ENCODE data around the gene CCSER1. TPM values are rescaled to one million over a fixed set of nuclear protein-coding genes. Genes with fewer than 3 reads are reported as not detected.

CCSER1 gene
- total RNA-seq, 1 donor from 2014 or later: 15.7 TPM

GRCh38 chr4:90977726-90978125, 850.5 kb downstream of the CCSER1 start:
- H3K27me3 Mint-ChIP-seq (ENCODE audit: unreplicated experiment): peaks cover 3% of the 10 kb centered on the region
- TF ChIP-seq CTCF (IDR thresholded peaks at IDR 0.05; ENCODE audit: partially characterized antibody, unreplicated experiment): no peak
- H3K36me3 Mint-ChIP-seq (ENCODE audit: unreplicated experiment): no peaks in the 10 kb centered on the region
- no peak overlapping the region for H3K27ac Mint-ChIP-seq (ENCODE audit: unreplicated experiment)
- peaks cover 4% of the 10 kb centered on the region for H3K9me3 Mint-ChIP-seq (ENCODE audit: unreplicated experiment)
- no peak for DNase-seq
- peaks cover 14% of the 10 kb centered on the region for H3K4me1 Mint-ChIP-seq (ENCODE audit: low read depth, unreplicated experiment)
- H3K4me3 Mint-ChIP-seq (ENCODE audit: unreplicated experiment): no peak overlapping the region

GRCh38 chr4:90979556-90979955, 852.4 kb downstream of the CCSER1 start:
- H3K9me3 Mint-ChIP-seq (ENCODE audit: unreplicated experiment): peaks cover 2% of the 10 kb centered on the region
- peaks cover 14% of the 10 kb centered on the region for H3K4me1 Mint-ChIP-seq (ENCODE audit: low read depth, unreplicated experiment)
- peaks cover 3% of the 10 kb centered on the region for H3K27me3 Mint-ChIP-seq (ENCODE audit: unreplicated experiment)
- no peaks in the 10 kb centered on the region for H3K36me3 Mint-ChIP-seq (ENCODE audit: unreplicated experiment)
- TF ChIP-seq CTCF (IDR thresholded peaks at IDR 0.05; ENCODE audit: partially characterized antibody, unreplicated experiment): no peak
- no peak overlapping the region for H3K4me3 Mint-ChIP-seq (ENCODE audit: unreplicated experiment)
- H3K27ac Mint-ChIP-seq (ENCODE audit: unreplicated experiment): peak overlapping the region; percentile 73
- DNase-seq: no peak

- peaks cover 3% of the 10 kb centered on the region for H3K27me3 Mint-ChIP-seq (ENCODE audit: unreplicated experiment)
- no peak overlapping the region for H3K4me3 Mint-ChIP-seq (ENCODE audit: unreplicated experiment)
- H3K9me3 Mint-ChIP-seq (ENCODE audit: unreplicated experiment): peaks cover 2% of the 10 kb centered on the region
- peaks cover 18% of the 10 kb centered on the region for H3K4me1 Mint-ChIP-seq (ENCODE audit: low read depth, unreplicated experiment)
- H3K36me3 Mint-ChIP-seq (ENCODE audit: unreplicated experiment): no peaks in the 10 kb centered on the region
- TF ChIP-seq CTCF (IDR thresholded peaks at IDR 0.05; ENCODE audit: partially characterized antibody, unreplicated experiment): no peak
- DNase-seq: no peak
- H3K27ac Mint-ChIP-seq (ENCODE audit: unreplicated experiment): no peak overlapping the region
These were observed 855.6 kb downstream of the CCSER1 start for GRCh38 chr4:90982813-90983212.

- Mint-ChIP-seq H3K4me1 (ENCODE audit: low read depth, unreplicated experiment) (peaks cover 4% of the 10 kb centered on the region), H3K4me3 (ENCODE audit: unreplicated experiment) (no peak overlapping the region), H3K9me3 (ENCODE audit: unreplicated experiment) (no peaks in the 10 kb centered on the region), H3K27me3 (ENCODE audit: unreplicated experiment) (no peaks in the 10 kb centered on the region), H3K36me3 (ENCODE audit: unreplicated experiment) (no peaks in the 10 kb centered on the region), H3K27ac (ENCODE audit: unreplicated experiment) (no peak overlapping the region)
- no peak for TF ChIP-seq CTCF (IDR thresholded peaks at IDR 0.05; ENCODE audit: partially characterized antibody, unreplicated experiment)
- no peak for DNase-seq
These were observed 863.1 kb downstream of the CCSER1 start for GRCh38 chr4:90990284-90990683.

GRCh38 chr4:90992213-90992612, 865.0 kb downstream of the CCSER1 start:
- Mint-ChIP-seq H3K9me3 (ENCODE audit: unreplicated experiment) (no peaks in the 10 kb centered on the region), H3K27me3 (ENCODE audit: unreplicated experiment) (no peaks in the 10 kb centered on the region), H3K4me1 (ENCODE audit: low read depth, unreplicated experiment) (no peaks in the 10 kb centered on the region), H3K27ac (ENCODE audit: unreplicated experiment) (no peak overlapping the region), H3K36me3 (ENCODE audit: unreplicated experiment) (no peaks in the 10 kb centered on the region), H3K4me3 (ENCODE audit: unreplicated experiment) (no peak overlapping the region)
- no peak for TF ChIP-seq CTCF (IDR thresholded peaks at IDR 0.05; ENCODE audit: partially characterized antibody, unreplicated experiment)
- DNase-seq: no peak
